Activated CD8-positive, alpha-beta memory T cell treated with anti-CD3 and anti-CD28 coated beads, Interleukin-2, amount 50 U/mL, for 24 hours (primary cell): Measurements from ENCODE around the gene ANKFY1.
A peak's percentile ranks its signal among the peaks of the same experiment; 100 is the strongest.

Experiments used
- DNase-seq: peaks from one replicate; pipeline ENCODE4 v3.0.0-alpha.2; 2020; ENCODE audit errors: extremely low read depth

The ANKFY1 gene

GRCh38 chr17:4263282-4264215, at the start of gene ANKFY1:
Gene ANKFY1 (minus strand): TSS chr17:4263979. CDS start chr17:4263941, 38 bp downstream.
- DNase-seq: peak; percentile 92

DNA sequence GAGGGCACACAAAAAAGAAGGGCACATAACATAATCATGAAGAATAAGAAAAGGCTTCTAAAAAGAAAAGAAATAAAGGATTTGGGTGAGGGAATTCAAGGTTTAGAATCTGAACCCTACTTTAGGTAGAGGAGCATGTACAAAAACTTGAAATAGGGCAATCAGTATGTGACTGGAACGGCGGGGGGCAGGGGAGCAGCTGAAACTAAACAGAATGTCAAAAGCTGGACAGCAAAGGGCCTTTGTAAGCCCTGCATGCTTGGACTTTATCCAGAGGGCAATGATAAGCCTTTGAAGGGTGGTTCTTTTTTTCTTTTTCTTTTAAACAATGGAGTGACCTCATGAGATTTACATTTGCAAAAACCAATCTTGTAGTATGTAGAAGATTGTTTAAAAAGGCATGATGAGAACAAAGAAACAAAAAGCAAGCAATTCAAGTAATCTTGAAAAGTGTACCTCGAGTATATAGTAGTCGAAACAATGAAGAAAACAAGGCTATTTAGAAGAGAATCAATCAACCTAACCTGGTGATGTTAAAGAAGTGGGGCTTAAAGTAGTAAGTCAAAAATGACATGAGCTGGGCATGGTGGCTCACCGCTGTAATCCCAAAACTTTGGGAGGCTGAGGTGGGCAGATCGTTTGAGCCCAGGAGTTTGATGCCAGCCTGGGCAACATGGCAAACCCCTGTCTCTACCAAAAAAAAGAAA, 46.7 kb upstream of the ANKFY1 start:
- DNase-seq: no peak

- no peak for DNase-seq
Measured at GRCh38 chr17:4309897-4310296, 46.1 kb upstream of the ANKFY1 start.

DNA sequence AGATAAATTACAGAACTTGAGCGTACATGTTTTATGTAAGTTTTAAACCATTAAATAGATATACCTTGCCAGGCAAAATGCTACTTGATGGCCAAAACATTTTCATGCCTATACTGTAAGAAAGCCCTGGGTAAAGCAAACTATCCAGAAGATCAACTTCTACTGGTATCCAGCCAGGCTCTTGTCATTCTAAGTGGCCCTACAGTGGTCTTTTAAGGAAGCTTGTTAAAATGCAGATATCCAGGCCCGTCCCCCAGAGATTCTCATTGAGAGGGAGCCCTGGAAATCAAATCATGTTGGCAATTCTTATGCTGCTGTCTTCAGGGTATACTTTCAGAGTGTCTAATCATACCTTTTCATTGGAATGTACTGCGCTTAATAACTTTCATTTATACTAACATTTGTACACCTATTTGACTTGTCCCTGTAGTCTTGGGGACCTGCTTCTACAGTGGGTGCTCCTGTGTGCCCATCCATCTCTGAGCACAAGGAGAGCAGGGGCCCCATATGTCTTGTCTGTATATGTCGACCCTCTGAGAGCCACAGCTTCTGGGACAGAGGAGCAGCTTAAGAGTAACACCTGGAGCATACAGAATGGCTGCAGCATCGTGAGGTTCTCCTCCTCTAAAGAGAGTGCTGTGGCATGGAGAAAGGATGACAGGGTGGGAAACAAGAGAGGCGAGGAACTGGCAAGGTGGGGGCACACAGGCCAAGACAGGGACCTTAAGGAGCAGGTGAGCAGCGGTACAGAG, 43.6 kb upstream of the ANKFY1 start:
- DNase-seq: no peak

DNA sequence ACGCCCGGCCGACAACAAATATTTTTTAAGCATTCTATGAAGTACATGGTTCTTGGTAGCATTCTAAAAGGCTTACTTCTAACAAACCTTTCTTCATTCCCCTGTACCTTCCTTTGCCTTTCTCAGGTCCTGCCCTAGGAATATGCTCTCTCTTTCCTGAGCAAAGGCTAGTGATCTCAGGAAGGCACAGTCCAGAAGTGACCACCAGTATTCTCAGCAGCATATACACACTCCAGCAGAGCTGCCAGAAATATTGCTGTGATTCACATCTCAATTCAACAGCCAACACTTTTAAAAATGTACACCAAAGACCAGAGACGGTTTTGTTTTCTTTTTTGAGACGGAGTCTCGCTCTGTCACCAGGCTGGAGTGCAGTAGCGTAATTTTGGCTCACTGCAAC, 41.4 kb upstream of the ANKFY1 start:
- no peak for DNase-seq

GRCh38 chr17:4304417-4305027, 40.7 kb upstream of the ANKFY1 start:
- DNase-seq: no peak

DNA sequence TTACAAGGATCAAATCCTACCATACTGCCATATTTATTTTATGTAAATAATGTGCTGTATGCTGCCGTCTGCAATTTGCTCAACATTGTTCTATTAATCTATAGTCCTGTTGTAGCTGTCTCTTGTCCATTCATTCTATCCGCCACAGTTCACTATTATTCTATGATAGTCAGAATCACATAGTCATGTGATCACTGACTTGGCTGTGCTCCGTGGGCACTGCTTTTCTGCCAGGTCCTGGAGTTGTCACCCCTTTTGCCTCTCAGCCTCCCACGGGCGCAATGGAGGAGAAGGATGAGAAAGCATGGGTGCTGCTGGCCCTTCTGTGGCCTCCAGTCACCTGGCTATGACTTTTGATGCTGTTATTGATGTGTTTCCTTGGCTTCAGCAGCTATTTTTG, 37.3 kb upstream of the ANKFY1 start:
- DNase-seq: no peak

DNA sequence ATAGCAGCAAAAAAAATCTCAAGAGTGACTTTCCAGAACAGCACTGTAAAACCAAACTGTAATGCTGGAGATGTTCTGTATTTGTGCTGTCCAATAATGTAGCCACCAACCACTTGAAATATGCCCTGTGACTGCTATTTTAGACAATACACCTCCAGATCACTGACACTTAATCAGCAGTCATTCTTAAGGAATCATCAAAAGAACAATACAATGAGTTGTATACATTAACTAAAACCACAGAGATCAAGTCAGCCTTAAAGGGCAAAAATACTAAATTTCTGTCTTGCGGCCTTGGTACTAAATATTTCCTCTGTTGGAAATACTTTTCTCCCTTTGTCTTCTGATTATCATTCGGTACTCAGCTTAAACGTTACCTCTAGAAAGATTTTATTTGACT, 33.6 kb upstream of the ANKFY1 start:
- DNase-seq: no peak

GRCh38 chr17:4295686-4296085, 31.9 kb upstream of the ANKFY1 start:
- DNase-seq: no peak

- no peak for DNase-seq
Measured at GRCh38 chr17:4293572-4293971, 29.8 kb upstream of the ANKFY1 start.

DNA sequence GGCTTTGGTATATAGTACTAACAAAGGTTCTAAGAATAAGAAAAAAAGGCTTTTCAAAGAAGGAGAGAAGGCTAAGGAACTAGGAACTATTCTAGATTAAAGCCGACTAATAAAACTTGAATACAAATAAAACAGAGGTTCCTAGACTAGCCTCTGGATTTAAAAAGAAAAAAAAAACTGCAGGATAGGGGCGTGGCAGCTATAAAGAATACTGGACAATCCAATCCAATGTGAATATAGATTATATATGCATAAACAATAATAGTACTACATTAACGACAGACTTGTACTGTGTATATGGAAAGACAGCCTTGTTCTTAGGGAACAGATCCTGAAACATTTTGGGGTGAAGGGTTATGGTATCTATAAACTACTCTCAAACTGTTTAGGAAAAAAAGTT, 23.9 kb upstream of the ANKFY1 start:
- DNase-seq: no peak

- DNase-seq: no peak
Measured at GRCh38 chr17:4276514-4276913, 12.7 kb upstream of the ANKFY1 start.

DNA sequence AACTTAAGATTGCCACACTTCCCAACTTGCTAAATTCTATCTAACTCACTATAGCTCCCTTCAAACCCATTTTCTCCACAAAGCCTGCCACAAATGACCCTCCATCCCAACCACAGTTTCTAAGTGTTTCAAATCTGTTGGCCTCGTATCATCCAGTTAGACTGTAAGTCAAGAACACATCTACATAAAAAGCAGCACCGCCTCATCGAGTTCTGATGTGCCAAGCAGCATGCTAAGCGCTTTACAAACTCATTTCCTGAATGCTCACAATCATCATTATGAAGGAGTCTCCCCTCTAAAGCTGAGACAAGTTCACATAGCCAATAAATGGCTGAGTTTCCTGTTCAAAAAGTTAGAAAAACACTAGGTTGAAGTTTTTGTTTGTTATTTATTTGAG, 9.2 kb upstream of the ANKFY1 start:
- no peak for DNase-seq

DNA sequence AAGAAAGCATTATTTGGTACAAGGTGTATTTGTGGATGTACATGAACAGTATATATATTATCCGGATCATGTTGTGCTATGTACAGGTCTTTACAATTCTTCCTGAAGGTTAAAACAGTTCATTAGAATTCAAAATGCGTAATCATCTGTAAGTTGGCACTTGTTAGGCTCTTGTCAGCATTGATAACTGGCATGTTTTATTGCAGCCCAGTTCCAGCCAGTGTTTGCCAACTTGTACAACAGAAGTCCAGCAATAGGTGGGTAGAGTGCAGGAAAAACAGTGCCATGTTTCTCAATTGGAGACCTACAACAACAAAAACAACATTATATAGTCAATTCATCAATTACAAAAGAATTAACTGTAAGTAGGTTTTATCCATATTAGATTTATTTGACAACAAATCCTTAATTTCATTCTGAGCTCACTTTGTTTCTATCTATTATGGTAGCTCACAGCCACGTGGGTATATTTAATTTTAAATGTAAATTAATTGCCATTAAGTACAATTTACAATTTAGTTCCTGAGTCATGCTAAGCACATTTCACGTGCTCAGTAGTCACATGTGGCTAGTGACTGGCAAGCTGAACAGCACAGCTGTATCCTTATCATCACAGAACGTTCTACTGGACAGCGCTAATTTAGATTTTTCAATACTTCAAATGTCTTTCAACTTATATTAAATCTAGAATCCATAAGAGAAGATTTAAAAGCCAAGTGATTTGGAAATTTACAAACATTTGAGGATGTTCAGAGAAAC, 8.6 kb upstream of the ANKFY1 start:
- DNase-seq: no peak

DNA sequence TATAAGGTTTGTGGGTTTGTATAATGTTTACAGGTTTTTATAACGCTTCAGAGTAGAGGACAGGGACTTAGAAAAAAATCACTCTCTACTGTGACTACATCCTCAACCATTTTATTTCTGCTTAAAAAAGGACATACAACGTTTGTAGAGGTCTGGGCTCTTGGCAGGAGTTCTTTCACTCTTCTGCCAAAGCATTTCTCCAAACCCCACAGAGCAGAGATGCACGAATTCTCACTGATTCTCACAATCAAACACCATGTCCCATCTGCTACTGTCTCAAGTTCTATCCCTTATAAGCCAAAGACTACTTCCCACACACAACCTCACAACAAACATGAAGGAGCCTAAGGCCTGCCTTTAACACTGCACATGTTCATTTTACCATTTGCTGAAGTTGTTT, 7.0 kb upstream of the ANKFY1 start:
- DNase-seq: no peak

DNA sequence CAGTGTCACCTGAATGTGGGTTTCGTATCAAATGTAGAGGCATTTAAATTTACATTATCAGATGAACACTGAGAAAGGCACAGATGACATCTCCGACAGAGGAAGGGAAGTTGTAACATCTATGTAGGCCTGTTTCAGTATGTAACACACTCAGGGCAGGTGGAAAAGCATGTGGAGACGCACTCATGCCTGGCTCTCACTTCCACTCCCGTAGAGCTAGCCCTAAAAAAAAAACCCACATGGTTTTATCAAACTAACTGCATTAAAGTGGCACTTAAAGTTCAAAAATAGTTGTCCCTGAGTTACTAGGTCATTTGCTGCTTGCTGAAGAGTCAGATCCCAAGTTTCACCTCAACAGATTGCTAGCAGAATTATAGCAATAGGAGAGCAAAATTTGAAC, 6.1 kb upstream of the ANKFY1 start:
- DNase-seq: no peak

DNA sequence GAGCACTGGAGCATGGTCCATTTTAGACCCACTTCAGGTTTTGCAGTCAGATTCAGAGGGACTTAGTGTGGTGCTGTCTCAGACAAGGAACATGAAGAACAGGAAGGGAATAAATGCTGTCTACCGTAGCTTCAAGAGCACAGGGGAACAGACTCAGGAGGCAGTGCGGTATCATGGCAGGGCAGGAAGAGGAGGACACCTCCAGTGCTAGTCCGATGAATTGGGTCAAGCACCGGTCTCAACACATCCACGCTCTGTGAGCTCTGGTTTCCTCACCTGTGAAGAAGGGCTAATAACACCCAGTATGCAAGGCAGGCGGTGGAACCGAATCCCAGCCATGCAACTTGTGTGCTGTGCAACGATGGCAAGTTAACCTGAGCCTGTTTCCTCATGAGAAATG, 3.6 kb upstream of the ANKFY1 start:
- no peak for DNase-seq

DNA sequence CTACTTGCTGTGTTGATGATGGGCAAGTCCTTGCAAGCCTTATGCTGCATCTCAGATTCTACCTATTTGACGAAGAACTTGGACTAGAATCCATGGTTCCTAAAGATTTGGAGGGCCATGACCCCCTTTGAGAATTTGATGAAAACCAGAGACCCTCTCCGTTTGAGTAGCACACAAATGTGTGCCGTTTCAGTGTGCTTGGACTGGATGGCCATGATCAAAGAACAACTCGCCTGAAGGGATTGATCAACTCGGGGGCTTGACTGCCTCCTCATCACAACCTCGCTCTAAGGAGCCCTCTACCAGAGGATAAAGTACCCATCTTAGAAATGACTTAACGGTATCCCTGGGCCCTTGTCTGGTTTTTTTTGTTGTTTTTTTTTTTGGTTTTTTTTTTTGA, 2.8 kb upstream of the ANKFY1 start:
- no peak for DNase-seq

GRCh38 chr17:4262703-4263102, 1.1 kb downstream of the ANKFY1 start:
- DNase-seq: no peak

GRCh38 chr17:4261452-4261851, 2.3 kb downstream of the ANKFY1 start:
- no peak for DNase-seq

- no peak for DNase-seq
Measured at GRCh38 chr17:4258867-4259266, 4.9 kb downstream of the ANKFY1 start.
